Heart right ventricle (tissue), 16 donors: ENCODE data around the gene GPS1. TPM values are rescaled to one million over a fixed set of nuclear protein-coding genes. Genes with fewer than 3 reads are reported as not detected.

Source experiments
- ATAC-seq, 8 donors: fragments of 200-7000 bp; cut with Tn5 transposase; one replicate each; pipeline ENCODE4 v1.9.1; 2020; ENCODE audit warnings: mild to moderate bottlenecking in 8 of 8, moderate library complexity in 8 of 8, moderate number of reproducible peaks in 1 of 8
- DNase-seq, 2 donors: peaks; one replicate each; pipeline ENCODE4 v3.0.0-alpha.2; 2020
- H3K27ac ChIP-seq, 10 donors: fragments of 200-600 bp; sonication (generic) in 2 of 10; one replicate each; pipeline versions ENCODE4 v1.5.0 to v1.8.0; 2020 to 2022; ENCODE audit warnings: mild to moderate bottlenecking in 3 of 10
- H3K27me3 ChIP-seq, 7 donors: fragments of 200-600 bp; one replicate each; pipeline ENCODE4 v1.8.0; 2021 to 2022; ENCODE audit warnings: mild to moderate bottlenecking in 2 of 7
- H3K36me3 ChIP-seq, 9 donors: fragments of 200-600 bp; sonication (generic) in 1 of 9; one replicate each; pipeline versions ENCODE4 v1.5.0 to v1.8.0; 2020 to 2022; ENCODE audit warnings: mild to moderate bottlenecking in 2 of 9
- H3K4me1 ChIP-seq, 9 donors: fragments of 200-600 bp; sonication (generic) in 1 of 9; one replicate each; pipeline versions ENCODE4 v1.5.0 to v1.8.0; 2020 to 2022; ENCODE audit warnings: mild to moderate bottlenecking in 4 of 9
- H3K4me3 ChIP-seq, 10 donors: fragments of 200-600 bp; sonication (generic) in 2 of 10; one replicate each; pipeline versions ENCODE4 v1.5.0 to v1.8.0; 2020 to 2022; ENCODE audit warnings: mild to moderate bottlenecking in 7 of 10, moderate library complexity in 2 of 10
- H3K9me3 ChIP-seq, 11 donors: fragments of 200-600 bp in 10 of 11; sonication (generic) in 2 of 11; one replicate each; pipeline versions ENCODE4 v1.5.0 to v1.8.0; 2013 to 2022; ENCODE audit warnings: mild to moderate bottlenecking in 2 of 11, control low read depth in 1 of 11, moderate library complexity in 1 of 11
- WGBS, 2 donors: extraction: QIAGEN DNeasy Blood & Tissue Kit; methylation state at CpG; one replicate each; pipeline ENCODE4 v1.1.7; 2013; ENCODE audit warnings: inconsistent platforms in 1 of 2; 5-methylcytosine and 5-hydroxymethylcytosine counted together
- intact Hi-C, 10 donors: fragments of 100-400 bp; cut with DNase I; formaldehyde crosslinking; loops; one replicate each; pipeline versions ENCODE4 v1.11.1 to v1.14.2; 2022
- polyA plus RNA-seq, 2 donors: library from polyadenylated mRNA; stranded (reverse); fragments of 200-250 nt; gene quantifications; one replicate each; pipeline ENCODE4 v1.2.3, GENCODE V29; 2013
- total RNA-seq, 10 donors: library from RNA; stranded (reverse); fragmentation: NEBNext Ultra II Directional in 3 of 10; extraction: Animal tissue kit (Norgen Biotek cat#: 25700) in 3 of 10; gene quantifications; one replicate each; pipeline versions ENCODE4 v1.2.1 to v1.2.4, GENCODE V29; 2021 to 2023
- TF ChIP-seq, protein P1 (sequence below), 9 donors: fragments of 200-600 bp; sonication (generic) in 2 of 9; IDR thresholded peaks; one replicate each; pipeline versions ENCODE4 v1.5.0 to v1.8.0; 2021 to 2022; ENCODE audit warnings: antibody characterized with exemption in 9 of 9, mild to moderate bottlenecking in 5 of 9, moderate library complexity in 1 of 9
- donor health status: Arrhythmogenic right ventricular cardiomyopathy.
- donor health status: ischemic (EF 13 %, LVEDD 7.1; RV severe dilation, severe dysfunction).
- donor health status: healthy with polysubstance abuse.
- donor health status: DM: no; HTN: yes; CAD: no.
- donor health status: DM: no; HTN: no; CAD: no.
- donor health status: ischemic (EF 25% LVEDD 6.9; RV normal size, moderate dysfunction).
- donor health status: ischemic (EF 25% LVEDD 5.7; RV mildly dilated, moderate dysfunction).
- donor health status: healthy.
- donor health status: DM: yes; HTN: yes; CAD: no.
- donor health status: Ischemic cardiomyopathy.
- donor health status: ischemic (EF 35%, LVEDD 5.7; RV mildly dilated, moderate dysfunction).
- donor health status: nonischemic (EF 11% LVEDD 7.7; RV severe dilation, severe dysfunction).
- donor health status: DM: yes; HTN: yes; CAD: no.
- donor health status: PGD.
- donor health status: ischemic (EF 29% LVEDD 5.4; RV normal size, mild dysfunction).
- donor health status: nonischemic (EF 23%, LVEDD 6.1; RV moderate dilation, normal function).

GPS1 gene
- total and polyA plus RNA-seq, 12 donors, result 68.9 to 183 (median 81.9) TPM

- TF ChIP-seq, protein P1, sequence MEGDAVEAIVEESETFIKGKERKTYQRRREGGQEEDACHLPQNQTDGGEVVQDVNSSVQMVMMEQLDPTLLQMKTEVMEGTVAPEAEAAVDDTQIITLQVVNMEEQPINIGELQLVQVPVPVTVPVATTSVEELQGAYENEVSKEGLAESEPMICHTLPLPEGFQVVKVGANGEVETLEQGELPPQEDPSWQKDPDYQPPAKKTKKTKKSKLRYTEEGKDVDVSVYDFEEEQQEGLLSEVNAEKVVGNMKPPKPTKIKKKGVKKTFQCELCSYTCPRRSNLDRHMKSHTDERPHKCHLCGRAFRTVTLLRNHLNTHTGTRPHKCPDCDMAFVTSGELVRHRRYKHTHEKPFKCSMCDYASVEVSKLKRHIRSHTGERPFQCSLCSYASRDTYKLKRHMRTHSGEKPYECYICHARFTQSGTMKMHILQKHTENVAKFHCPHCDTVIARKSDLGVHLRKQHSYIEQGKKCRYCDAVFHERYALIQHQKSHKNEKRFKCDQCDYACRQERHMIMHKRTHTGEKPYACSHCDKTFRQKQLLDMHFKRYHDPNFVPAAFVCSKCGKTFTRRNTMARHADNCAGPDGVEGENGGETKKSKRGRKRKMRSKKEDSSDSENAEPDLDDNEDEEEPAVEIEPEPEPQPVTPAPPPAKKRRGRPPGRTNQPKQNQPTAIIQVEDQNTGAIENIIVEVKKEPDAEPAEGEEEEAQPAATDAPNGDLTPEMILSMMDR (IDR thresholded peaks at IDR 0.05), result no peak
- ATAC-seq (peak; percentile 74 to 87 (median 84)), DNase-seq (peak; percentile 48 to 77)
- Histone ChIP-seq H3K27ac (peak within 1 kb of the TSS; percentile 71 to 97 (median 88)), H3K4me1 (peaks cover 17 to 31% (median 23%) of the 10 kb centered on the region in 9 donors), H3K9me3 (no peaks in the 10 kb centered on the region), H3K4me3 (peak within 1 kb of the TSS; percentile 61 to 100 (median 94)), H3K36me3 (peaks cover 0 to 34% (median 9%) of the 10 kb centered on the region in 9 donors), H3K27me3 (no peaks in the 10 kb centered on the region)
- WGBS, 2 donors, result 10% methylated on average over 87 to 88 of the region's 88 CpGs
- intact Hi-C loops, result no loop called here
Observed at GRCh38 chr17:82065638-82066303, 14.1 kb downstream of the GPS1 start, which contains the start of gene DUS1L. DUS1L (minus strand) TSS chr17:82065804; CDS start chr17:82065059, 745 bp downstream.

DNA sequence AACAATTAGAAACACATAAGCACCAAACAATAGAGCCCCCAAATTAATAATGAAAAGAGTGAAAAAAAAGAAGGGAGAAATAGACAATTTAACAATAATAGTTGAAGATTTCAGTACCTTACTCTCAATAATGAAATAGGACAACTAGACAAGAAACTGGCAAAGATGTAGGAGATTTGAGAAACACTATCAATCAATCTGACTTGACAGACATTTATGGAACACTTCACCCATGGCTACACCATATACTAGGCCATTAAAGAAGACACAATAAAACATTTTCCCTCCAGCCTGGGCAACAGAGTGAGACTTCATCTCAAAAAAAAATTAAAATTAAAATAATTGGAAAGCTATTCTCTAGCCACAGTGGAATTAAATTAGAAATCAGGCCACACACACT, 18.9 kb downstream of the GPS1 start:
- no peaks in the 10 kb centered on the region for H3K36me3 ChIP-seq
- no peak overlapping the region for H3K27ac ChIP-seq
- peaks cover 5 to 12% (median 8%) of the 10 kb centered on the region in 9 donors for H3K4me1 ChIP-seq
- no peak overlapping the region for H3K4me3 ChIP-seq
- no peaks in the 10 kb centered on the region for H3K9me3 ChIP-seq
- TF ChIP-seq, protein P1 (IDR thresholded peaks at IDR 0.05), result no peak
- no peaks in the 10 kb centered on the region for H3K27me3 ChIP-seq
- ATAC-seq, result no peak
- no peak for DNase-seq
- intact Hi-C loops, result no loop called here

DNA sequence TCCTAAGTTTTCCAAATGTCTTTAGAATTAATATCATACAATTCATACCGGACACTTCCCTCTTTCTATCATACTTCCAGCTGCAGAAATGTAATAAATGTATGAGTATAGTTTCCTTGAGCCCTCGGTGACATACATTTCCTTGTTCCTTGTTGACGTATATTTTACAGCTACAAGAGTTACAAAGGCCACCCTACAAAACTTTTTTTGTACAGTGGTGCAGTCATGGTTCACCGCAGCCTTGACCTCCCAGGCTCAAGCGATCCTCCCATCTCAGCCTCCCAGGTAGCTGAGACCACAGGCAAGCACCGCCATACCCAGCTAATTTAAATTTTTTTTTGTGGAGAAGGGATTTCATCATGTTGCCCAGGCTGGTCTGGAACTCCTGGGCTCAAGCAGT, 21.1 kb downstream of the GPS1 start:
- no peak for DNase-seq
- no peak for ATAC-seq
- H3K9me3 ChIP-seq, result no peaks in the 10 kb centered on the region
- H3K27ac ChIP-seq, result no peak overlapping the region
- no peaks in the 10 kb centered on the region for H3K36me3 ChIP-seq
- TF ChIP-seq, protein P1 (IDR thresholded peaks at IDR 0.05), result no peak
- H3K4me3 ChIP-seq, result no peak overlapping the region
- WGBS, 2 donors, result 87% methylated on average over 6 of the region's 6 CpGs
- intact Hi-C loops, result no loop called here
- H3K4me1 ChIP-seq, result peaks cover 0 to 2% (median 0%) of the 10 kb centered on the region in 9 donors
- H3K27me3 ChIP-seq, result no peaks in the 10 kb centered on the region

DNA sequence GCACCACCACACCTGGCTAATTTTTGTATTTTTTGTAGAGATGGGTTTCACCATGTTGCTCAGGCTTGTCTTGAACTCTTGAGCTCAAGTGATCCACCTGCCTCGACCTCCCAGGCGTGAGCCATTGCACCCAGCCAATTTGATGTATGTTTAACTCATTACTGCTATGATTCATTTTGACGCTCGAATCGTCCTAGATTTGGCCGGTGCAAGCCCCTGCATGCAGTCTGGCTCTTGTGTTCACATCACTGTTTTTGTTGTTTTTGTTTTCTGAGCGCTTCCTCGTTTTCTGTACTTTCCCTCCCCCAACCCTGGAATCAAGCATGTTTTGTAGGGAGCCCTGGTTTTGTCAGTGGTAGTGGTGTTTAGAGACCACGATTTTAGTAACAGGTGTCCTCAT, 21.7 kb downstream of the GPS1 start:
- ATAC-seq (no peak), DNase-seq (no peak)
- Histone ChIP-seq H3K36me3 (peaks cover 0 to 4% (median 0%) of the 10 kb centered on the region in 9 donors), H3K4me3 (no peak overlapping the region), H3K4me1 (peaks cover 0 to 5% (median 0%) of the 10 kb centered on the region in 9 donors), H3K27me3 (no peaks in the 10 kb centered on the region), H3K9me3 (no peaks in the 10 kb centered on the region), H3K27ac (no peak overlapping the region)
- 84 to 87% methylated on average over 9 of the region's 9 CpGs for WGBS, 2 donors
- TF ChIP-seq, protein P1 (IDR thresholded peaks at IDR 0.05), result no peak
- intact Hi-C loops, result no loop called here
